Measurements from ENCODE around the gene WDR93.

WDR93 gene

DNA sequence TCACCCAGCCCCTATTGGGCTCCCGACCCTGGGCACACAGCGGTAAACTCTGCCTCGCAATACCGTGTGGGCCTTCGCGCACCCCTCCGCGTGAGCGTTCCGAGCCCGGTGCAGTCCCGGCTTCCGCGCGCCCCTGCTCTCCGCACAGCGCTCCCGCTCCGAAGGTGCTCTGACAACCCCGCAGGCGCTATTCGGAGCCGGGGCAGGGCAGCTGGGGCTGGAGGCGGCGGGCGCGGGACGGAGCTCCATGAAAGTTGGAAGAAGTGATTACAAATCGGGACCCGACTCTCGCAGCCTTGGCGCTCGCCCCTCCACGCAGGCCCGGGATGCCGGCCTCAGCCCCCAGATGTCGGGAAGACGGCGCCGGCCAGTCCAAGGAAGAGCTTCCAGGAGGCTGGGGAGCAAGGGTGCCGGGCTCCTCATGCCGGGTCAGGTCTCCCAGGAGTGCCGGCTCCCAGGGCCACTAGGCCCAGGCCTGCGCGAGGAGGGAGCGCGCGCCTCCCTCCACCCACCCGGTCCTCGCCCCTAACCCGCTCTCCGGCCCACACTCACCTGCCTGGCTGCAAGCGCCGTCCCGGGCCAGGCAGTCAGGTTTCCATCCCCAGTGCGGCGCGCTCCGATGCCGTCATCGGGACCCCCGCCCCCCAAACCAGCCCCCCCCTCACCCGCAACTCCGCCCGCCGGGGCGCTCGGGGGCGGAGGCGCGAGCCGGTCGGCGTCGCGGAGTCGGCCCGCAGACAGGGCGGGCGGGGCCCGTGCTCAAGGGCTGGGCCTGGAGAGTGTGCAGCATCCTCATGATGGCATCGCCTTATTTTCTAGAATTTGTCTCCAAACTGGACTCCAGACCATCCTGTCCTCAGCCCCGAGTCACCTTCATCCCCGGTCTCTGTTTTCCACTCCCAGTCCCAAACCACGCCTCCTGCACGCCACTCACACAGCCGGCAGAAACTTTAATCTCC, 35.5 kb upstream of the WDR93 start, which contains the start of gene KIF7:
Gene KIF7, minus strand, starts transcription at position 621 of the 959 bp plus-strand sequence. CDS start 2,537 bp downstream, outside the sequence.
- no peak for TF ChIP-seq ZFX (IDR thresholded peaks at IDR 0.05; ENCODE audit: borderline replicate concordance)
- TF ChIP-seq, protein P1, sequence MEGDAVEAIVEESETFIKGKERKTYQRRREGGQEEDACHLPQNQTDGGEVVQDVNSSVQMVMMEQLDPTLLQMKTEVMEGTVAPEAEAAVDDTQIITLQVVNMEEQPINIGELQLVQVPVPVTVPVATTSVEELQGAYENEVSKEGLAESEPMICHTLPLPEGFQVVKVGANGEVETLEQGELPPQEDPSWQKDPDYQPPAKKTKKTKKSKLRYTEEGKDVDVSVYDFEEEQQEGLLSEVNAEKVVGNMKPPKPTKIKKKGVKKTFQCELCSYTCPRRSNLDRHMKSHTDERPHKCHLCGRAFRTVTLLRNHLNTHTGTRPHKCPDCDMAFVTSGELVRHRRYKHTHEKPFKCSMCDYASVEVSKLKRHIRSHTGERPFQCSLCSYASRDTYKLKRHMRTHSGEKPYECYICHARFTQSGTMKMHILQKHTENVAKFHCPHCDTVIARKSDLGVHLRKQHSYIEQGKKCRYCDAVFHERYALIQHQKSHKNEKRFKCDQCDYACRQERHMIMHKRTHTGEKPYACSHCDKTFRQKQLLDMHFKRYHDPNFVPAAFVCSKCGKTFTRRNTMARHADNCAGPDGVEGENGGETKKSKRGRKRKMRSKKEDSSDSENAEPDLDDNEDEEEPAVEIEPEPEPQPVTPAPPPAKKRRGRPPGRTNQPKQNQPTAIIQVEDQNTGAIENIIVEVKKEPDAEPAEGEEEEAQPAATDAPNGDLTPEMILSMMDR (IDR thresholded peaks at IDR 0.05), result no peak
- H3K27ac ChIP-seq, result no peak within 1 kb of the TSS

DNA sequence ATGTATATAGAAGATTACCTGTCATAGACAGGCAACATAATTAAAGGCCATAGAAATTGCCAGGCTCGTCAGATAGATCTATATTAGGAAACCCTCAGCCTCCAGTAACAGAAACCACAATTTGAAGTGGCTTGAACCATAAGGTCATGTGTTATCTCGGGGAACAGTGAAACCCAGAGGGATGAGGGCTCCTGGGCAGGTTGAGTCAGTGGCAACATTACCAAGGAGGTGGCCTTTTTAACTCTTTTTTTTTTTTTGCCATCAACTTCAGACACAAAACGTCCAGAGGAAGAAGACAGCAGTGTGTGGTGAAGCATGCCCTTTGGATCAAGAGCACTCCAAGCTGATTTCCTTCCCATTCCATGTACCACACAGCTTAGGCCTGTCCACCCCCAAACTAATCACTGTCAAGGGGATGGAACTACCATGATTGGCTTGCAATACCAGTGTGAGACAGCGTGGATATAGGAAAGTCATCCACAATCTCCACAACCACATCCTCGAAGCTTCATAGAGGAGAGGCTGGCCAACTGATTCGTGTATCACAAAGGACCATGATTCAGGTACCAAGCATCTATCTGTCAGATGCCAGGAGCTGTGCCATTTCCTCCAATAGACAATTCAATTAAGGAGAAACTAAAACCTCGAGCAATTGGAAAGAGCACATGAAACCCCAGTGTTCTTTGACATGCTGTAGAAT, 34.3 kb upstream of the WDR93 start:
- no peak overlapping the region for H3K27ac ChIP-seq
- TF ChIP-seq, protein P1 (IDR thresholded peaks at IDR 0.05), result no peak
- no peak for TF ChIP-seq ZFX (IDR thresholded peaks at IDR 0.05; ENCODE audit: borderline replicate concordance)

DNA sequence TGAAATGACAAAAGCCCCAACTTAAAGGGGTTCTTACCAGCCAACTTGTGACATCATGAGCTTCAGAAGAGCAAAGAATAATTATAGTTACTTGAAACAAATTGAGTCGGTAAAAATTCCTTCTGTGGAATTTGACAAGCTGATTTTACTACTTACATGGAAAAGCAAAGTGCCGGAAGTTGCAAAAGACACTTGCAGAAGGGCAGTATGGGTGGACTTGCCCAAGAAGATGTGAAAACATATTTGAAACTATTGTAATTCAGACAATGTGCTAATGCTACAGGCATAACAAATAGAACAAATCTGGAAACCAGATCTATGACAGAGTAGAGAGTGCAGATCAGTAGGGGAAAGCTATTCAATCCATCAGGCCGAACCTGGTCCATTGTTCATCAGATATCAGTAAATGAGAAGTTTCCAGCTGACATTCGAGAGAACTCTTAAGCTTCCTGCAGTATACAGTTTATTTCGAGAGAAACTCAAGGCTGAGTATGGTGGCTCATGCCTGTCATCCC, 32.9 kb upstream of the WDR93 start:
- TF ChIP-seq, protein P1 (IDR thresholded peaks at IDR 0.05), result no peak
- no peak for TF ChIP-seq ZFX (IDR thresholded peaks at IDR 0.05; ENCODE audit: borderline replicate concordance)
- H3K27ac ChIP-seq, result no peak overlapping the region

DNA sequence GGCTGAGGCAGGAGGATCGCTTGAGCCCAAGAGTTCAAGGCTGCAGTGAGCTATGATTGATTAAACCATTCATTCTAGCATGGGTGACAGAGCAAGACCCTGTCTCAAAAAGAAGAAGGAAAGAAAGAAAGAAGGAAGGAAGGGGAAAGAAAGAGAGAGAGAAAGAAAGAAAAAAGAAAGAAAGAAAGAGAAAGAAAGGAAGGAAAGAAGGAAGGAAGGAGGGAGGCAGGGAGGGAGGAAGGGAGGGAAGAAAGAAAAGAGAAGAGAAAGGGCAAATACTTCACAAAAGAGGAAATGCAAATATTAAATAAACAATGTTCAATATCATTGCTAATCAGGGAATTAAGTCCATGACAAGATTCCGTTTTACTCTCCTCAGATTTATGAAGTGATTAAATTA, 31.3 kb upstream of the WDR93 start:
- no peak overlapping the region for H3K27ac ChIP-seq
- TF ChIP-seq ZFX (IDR thresholded peaks at IDR 0.05; ENCODE audit: borderline replicate concordance), result no peak
- TF ChIP-seq, protein P1 (IDR thresholded peaks at IDR 0.05), result no peak

DNA sequence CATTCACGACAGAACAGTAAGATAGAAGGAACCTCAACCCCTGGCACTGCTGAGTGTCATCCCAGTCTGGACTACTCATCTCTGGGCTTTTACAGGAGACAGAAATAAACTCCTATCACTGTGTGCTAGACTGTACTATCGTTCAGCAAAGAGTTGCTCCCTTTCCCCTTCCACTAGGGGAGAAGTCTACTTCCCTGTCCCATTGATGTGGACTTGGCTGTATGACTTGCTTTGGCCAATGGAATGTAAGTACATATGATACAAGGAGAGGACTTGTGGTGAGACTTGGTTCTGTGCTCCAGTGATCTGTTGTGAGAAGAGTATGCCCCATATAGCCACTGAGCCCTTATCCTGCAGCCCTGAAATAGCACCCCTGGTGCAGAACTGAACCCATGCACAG, 30.1 kb upstream of the WDR93 start:
- TF ChIP-seq, protein P1 (IDR thresholded peaks at IDR 0.05), result no peak
- no peak for TF ChIP-seq ZFX (IDR thresholded peaks at IDR 0.05; ENCODE audit: borderline replicate concordance)
- no peak overlapping the region for H3K27ac ChIP-seq

DNA sequence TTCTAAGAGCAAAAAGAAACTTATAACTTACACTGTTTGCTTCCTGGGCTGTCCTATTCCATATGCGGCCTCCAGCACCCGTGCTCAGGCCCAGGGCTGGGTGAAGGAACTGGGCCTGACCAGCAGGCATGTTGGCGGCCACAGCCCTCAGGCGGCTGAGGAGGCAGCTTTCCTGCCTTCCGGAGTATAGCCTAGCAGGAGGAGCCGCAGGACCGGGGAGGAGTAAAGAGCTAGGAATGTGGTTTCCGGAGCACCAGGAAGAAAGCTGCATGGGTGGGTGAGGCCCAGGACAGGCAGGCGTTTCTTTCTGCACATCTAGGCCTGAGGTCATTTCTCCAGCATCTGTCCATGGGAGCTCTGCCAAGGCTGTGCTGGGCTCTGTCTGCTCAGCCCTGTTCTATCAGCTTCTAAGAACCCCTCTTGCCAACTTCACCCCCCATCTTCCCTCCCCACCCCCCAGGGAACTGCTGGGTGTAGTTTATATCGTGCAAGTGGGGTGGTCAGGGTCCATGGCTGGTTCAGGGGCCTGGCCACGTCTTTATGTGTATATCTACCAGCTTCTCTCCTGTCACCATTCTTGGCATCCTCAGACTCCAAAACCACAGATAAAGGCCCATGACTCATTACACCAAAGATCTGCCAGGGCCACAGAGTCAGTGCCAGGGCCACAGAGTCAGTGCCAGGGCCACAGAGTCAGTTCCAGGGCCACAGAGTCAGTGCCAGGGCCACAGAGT, 27.6 kb upstream of the WDR93 start:
- TF ChIP-seq, protein P1 (IDR thresholded peaks at IDR 0.05), result no peak
- TF ChIP-seq ZFX (IDR thresholded peaks at IDR 0.05; ENCODE audit: borderline replicate concordance), result no peak
- no peak overlapping the region for H3K27ac ChIP-seq
